ENCODE results near the gene MATCAP1. TPM values are rescaled to one million over a fixed set of nuclear protein-coding genes. Genes with fewer than 3 reads are reported as not detected.

Gene MATCAP1
- total RNA-seq, 4 donors from 2014 or later, result 20.3 to 50.0 (median 32.4) TPM

GRCh38 chr16:67155295-67156142 lies 28.2 kb downstream of the MATCAP1 start:
- peak; percentile 79 to 80 for DNase-seq
- 34 to 51% methylated on average over 15 to 23 of the region's 74 CpGs for WGBS, 2 donors
- intact Hi-C loops (cut with DNase I), result loop anchor here (2.0 to 10.0 kb wide), 2 partner anchors 51 to 177 kb away; partner anchors contain the start of gene PHAF1
- Histone ChIP-seq H3K9me3 (no peaks in the 10 kb centered on the region), H3K27me3 (no peaks in the 10 kb centered on the region), H3K4me3 (replicated peaks in 1 of 3) (no peak overlapping the region), H3K36me3 (no peaks in the 10 kb centered on the region), H3K27ac (no peak overlapping the region), H3K4me1 (peaks cover 25 to 31% of the 10 kb centered on the region in 2 donors)
- TF ChIP-seq CTCF (IDR thresholded peaks at IDR 0.05) (peak; percentile 33 to 100 (median 98)), POLR2A (IDR thresholded peaks at IDR 0.05) (no peak)

GRCh38 chr16:67154578-67155294 lies 29.0 kb downstream of the MATCAP1 start:
- Histone ChIP-seq H3K27ac (no peak overlapping the region), H3K36me3 (no peaks in the 10 kb centered on the region), H3K27me3 (no peaks in the 10 kb centered on the region), H3K9me3 (no peaks in the 10 kb centered on the region), H3K4me1 (peaks cover 25 to 38% of the 10 kb centered on the region in 2 donors), H3K4me3 (replicated peaks in 1 of 3) (no peak overlapping the region)
- no peak for DNase-seq
- TF ChIP-seq POLR2A (IDR thresholded peaks at IDR 0.05) (no peak), CTCF (IDR thresholded peaks at IDR 0.05) (no peak)
- intact Hi-C loops (cut with DNase I), result loop anchor here (2.0 to 10.0 kb wide), 3 partner anchors 50 to 176 kb away; partner anchors contain the start of genes CBFB and PHAF1
- 51% methylated on average over 35 of the region's 61 CpGs for WGBS, 2 donors

GRCh38 chr16:67151431-67152097 lies 32.2 kb downstream of the MATCAP1 start:
- peaks cover 0 to 7% of the 10 kb centered on the region in 2 donors for H3K36me3 ChIP-seq
- intact Hi-C loops (cut with DNase I), result loop anchor here (5.0 to 10.0 kb wide), 2 partner anchors 47 to 124 kb away; partner anchors contain the start of genes CBFB and PHAF1
- H3K27ac ChIP-seq, result peak overlapping the region in 2 of 3 donors; percentile 83 to 85
- TF ChIP-seq CTCF (IDR thresholded peaks at IDR 0.05) (no peak), POLR2A (IDR thresholded peaks at IDR 0.05) (no peak)
- no peaks in the 10 kb centered on the region for H3K9me3 ChIP-seq
- no peak for DNase-seq
- peak overlapping the region in 1 of 3 donors; percentile 67 for H3K4me3 ChIP-seq (replicated peaks in 1 of 3)
- H3K4me1 ChIP-seq, result peaks cover 19 to 43% of the 10 kb centered on the region in 2 donors
- H3K27me3 ChIP-seq, result no peaks in the 10 kb centered on the region
- WGBS, 2 donors, result 52 to 62% methylated on average over 7 to 8 of the region's 8 CpGs

GRCh38 chr16:67150833-67151396 lies 32.8 kb downstream of the MATCAP1 start, which contains the start of gene B3GNT9:
Gene B3GNT9 (minus strand): TSS chr16:67150998. CDS start chr16:67150485, 513 bp downstream.
- no peaks in the 10 kb centered on the region for H3K27me3 ChIP-seq
- DNase-seq, result peak; percentile 87 to 89
- H3K4me3 ChIP-seq (replicated peaks in 1 of 3), result peak within 1 kb of the TSS; percentile 60 to 67 (median 61)
- peak in 1 of 2 donors; percentile 56 for TF ChIP-seq POLR2A (IDR thresholded peaks at IDR 0.05)
- no peak for TF ChIP-seq CTCF (IDR thresholded peaks at IDR 0.05)
- H3K9me3 ChIP-seq, result no peaks in the 10 kb centered on the region
- peaks cover 0 to 7% of the 10 kb centered on the region in 2 donors for H3K36me3 ChIP-seq
- H3K4me1 ChIP-seq, result peaks cover 19 to 43% of the 10 kb centered on the region in 2 donors
- 0% methylated on average over 9 of the region's 34 CpGs; no CpG with 5 or more reads in 1 of the 2 donors for WGBS, 2 donors
- H3K27ac ChIP-seq, result peak within 1 kb of the TSS; percentile 73 to 85 (median 83)
- intact Hi-C loops (cut with DNase I), result loop anchor here (5.0 to 10.0 kb wide), 2 partner anchors 46 to 124 kb away; partner anchors contain the start of genes CBFB and PHAF1

Measured in thyroid gland (tissue), 4 donors.